GM19463 (cell line): Measurements from ENCODE around the gene KLHL5.
"Not testable (repeated sequence)": the region's sequence is repeated elsewhere in the genome, so short reads cannot be mapped to it uniquely, and the experiment has no call there.

Experiments
- ATAC-seq: cut with Tn5 transposase; IDR thresholded peaks from one replicate; pipeline ENCODE4 v1.9.1; 2021; ENCODE audit warnings: mild to moderate bottlenecking, moderate library complexity; ENCODE audit not compliant: unreplicated experiment

KLHL5 gene

DNA sequence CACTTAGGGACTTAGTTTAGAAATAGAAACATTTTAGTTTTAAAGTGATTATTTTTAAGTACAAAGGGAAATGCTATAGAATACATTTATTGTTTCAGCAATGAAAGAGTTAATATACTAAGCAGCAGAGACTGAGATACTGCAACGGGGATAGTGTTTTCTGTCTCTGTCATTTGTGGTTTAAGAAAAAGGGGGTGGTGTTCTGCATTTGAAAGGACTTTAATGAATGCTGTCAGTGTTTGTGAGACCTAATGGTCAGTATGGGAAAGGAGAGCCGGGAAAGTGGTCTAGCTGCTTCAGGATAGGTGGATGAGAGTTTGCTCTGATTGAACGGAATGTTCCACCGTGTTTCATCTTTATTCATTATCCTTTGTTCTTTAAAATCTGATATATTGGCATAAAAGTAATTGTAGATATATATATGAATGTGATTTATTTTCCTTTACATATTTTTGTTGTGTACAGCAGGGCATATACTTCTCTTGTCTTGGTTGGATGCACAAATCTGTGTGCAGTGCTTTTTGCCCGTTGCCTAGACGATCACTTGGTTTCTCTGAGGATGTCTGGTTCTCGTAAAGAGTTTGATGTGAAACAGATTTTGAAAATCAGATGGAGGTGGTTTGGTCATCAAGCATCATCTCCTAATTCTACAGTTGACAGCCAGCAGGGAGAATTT lies at the start of gene KLHL5:
KLHL5 (plus strand) TSS at position 139 of the 676 bp plus-strand sequence; CDS start at position 560, 421 bp downstream.
- no peak for ATAC-seq

DNA sequence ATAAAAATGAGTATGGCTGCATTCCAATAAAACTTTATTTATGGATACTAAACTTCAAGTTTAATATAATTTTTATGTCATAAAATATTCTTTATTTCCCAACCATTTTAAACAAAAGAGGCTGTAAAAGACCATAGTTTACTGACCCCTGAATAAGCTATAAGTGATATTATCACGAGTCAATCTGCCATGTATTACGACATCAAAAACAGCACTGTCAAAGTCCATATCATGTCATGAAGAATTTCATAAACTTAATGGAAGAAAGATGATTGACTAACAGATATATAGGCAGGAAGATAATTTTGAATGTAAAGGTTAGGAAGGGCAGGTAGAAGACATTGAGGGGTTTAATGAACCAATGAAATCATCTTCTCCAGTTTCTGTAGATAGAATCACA lies 48.0 kb upstream of the KLHL5 start:
- ATAC-seq: no peak

GRCh38 chr4:39020130-39020529 lies 41.9 kb upstream of the KLHL5 start:
- no peak for ATAC-seq

GRCh38 chr4:39021631-39022030 lies 40.4 kb upstream of the KLHL5 start:
- ATAC-seq: no peak

- no peak for ATAC-seq
Observed at GRCh38 chr4:39022241-39022640, 39.8 kb upstream of the KLHL5 start.

GRCh38 chr4:39023059-39023458 lies 39.0 kb upstream of the KLHL5 start:
- no peak for ATAC-seq

- ATAC-seq: no peak
Observed at GRCh38 chr4:39024311-39024865, 37.6 kb upstream of the KLHL5 start.

- ATAC-seq: no peak
Observed at GRCh38 chr4:39025552-39026085, 36.4 kb upstream of the KLHL5 start.

- ATAC-seq: no peak
Observed at GRCh38 chr4:39026096-39026495, 35.9 kb upstream of the KLHL5 start.

DNA sequence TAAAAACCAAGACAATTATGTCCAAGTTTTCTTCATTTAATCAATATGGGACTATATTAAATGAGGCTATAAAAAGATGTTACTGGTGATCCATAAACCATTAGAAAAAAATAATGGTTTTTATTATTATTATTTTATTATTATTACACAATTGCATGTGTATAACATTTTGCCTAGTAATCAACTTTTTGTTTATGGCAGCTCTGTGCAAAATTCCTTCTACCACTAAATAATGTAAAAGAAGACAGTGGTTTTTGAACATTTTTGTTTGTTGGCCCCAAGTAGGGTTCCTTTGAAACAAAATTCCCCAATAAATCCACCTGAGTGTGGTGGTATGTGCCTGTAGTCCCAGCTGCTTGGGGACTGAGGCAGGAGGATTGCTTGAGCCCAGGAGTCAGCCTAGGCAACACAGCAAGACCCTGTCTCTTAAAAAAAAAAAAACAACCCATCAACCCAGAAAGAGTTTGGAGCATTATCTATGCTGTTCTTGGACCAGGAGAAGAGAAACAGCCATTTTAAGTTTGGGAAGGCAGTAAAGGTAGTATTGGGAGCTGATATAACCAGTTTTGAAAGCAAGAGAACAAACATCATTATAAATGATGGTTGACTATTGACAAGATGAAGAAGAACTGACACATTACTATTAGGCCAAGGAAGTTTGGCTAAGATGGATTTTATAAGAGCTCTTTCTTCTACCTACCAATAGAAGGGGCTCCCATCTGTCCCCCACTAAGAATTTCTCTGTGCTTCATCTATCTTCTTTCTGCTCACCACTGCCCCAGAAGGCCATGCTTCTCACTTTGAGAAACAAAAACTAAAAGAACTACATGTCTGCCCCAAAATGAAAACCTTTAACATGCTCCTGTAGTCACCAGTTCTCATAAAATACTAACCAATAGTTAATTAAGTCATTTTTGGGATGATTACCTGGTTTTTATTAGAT lies 32.0 kb upstream of the KLHL5 start:
- ATAC-seq: no peak

DNA sequence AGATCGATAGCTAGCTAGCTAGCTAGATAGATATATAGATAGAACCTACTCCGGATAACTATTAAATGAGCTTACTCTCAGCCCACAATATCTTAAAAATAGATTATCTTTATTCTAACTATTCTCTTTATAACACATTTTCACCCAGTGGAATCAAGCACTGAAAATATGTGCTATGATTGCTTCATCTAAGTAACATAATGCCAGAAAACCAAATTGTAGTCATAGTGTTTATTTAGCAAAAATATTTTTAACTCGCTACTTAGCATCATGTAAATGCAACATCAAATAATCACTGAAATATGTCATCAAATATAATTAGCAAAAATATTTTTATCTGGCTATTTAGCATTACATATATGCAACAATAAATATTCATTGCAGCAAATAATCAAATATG lies 31.3 kb upstream of the KLHL5 start:
- no peak for ATAC-seq

DNA sequence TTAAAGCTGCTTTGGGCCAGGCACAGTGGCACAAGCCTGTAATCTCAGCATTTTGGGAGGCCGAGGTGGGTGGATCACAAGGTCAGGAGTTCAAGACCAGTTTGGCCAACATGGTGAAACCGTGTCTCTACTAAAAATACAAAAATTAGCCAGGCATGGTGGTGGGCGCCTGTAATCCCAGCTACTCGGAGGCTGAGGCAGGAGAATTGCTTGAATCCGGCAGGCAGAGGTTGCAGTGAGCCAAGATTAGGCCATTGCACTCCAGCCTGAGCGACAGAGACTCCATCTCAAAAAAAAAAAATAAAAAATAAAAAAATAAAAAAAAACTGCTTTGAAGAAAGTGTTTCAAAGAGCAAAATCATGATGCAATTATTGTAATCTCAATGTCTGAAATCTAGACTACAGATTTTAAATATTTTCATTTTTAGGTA lies 30.4 kb upstream of the KLHL5 start:
- not testable (repeated sequence) for ATAC-seq

- peak; percentile 68 for ATAC-seq
Observed at GRCh38 chr4:39032218-39033085, 29.6 kb upstream of the KLHL5 start, which contains the start of gene TMEM156. Gene TMEM156 (minus strand): TSS chr4:39032409. CDS start chr4:39032313, 96 bp downstream.

- no peak for ATAC-seq
Observed at GRCh38 chr4:39036172-39036571, 25.9 kb upstream of the KLHL5 start.

- ATAC-seq: no peak
Observed at GRCh38 chr4:39037491-39037825, 24.6 kb upstream of the KLHL5 start.

DNA sequence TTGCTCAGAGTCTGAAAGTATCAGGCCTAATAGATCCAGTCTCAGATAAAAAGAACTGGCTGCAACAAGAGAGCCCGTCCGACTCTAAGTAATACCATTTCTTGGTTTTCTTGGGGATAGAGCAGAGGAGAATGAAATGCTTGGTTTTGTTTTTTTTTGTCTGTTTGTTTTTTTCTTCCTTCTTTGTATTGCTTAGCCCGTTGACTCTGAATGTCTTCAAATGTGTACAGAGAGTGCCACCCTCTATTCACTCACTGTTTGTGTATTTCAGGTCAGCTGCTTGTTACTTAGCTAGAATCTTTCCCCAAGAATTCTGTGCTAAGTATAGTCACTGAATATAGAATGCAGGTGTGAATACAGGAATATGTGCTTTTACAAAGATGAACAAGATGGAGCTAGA lies 24.1 kb upstream of the KLHL5 start:
- no peak for ATAC-seq

GRCh38 chr4:39039108-39039507 lies 22.9 kb upstream of the KLHL5 start:
- no peak for ATAC-seq

DNA sequence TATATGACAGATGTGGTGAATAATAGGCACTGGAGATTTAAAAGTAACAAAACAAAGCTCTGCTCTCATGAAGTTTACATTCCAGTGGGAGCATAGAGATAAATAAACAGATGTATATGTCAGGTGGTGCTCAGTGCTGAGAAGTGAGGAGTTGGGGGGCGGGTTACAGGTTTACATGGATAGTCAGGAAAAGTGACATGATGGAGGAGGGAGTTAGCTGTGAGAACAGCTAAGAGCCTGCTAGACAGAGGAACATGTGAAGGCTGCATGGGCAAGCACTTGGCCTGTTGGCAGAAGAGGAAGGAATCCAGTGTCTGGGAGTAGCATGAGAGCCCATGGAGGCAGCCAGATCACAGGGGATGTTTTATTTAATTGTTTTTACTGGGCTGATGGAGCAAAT lies 19.7 kb upstream of the KLHL5 start:
- no peak for ATAC-seq

DNA sequence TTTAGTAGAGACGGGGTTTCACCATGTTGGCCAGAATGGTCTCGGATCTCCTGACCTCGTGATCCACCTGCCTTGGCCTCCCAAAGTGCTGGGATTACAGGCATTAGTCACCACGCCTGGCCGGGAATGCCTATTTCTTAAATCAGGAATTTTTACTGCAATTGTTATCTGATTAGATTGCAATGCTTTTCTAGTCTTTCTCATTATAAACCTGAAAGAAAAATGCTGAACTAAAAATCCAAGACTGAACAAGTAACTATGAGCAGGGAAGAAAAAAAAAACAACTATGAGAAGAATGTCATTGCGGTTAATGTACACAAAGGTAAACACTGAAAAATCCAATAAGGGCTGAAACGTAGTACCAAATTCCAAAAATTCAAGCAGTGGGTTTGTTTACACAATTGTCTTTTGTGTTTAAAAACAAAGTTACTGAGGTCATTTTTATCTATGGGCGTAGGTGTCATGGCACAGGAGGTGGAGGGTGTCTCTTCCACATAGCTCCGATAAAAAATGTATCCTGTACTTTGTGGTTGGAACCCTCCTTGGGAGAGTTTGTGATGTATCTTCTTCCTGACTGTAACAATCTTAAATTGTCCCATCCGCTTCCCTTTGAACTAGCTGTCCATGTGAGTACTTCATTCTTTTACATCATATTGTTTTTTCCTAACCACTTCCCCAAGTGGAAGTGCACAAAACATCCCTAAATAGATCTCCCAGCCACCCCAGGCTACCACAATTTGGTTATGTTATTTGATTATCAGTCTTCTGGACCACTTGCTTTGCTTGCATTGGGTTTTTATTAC lies 18.8 kb upstream of the KLHL5 start:
- no peak for ATAC-seq
